Mucosa of stomach (tissue), 1 donor: ENCODE measurements around the gene SHISA6.

ENCODE experiments used
- H3K27me3 ChIP-seq: one replicate; pipeline ENCODE4 v1.7.0; 2013; ENCODE audit warnings: mild to moderate bottlenecking, low read length; ENCODE audit not compliant: control insufficient read depth, insufficient read depth
- H3K36me3 ChIP-seq: one replicate; pipeline ENCODE4 v1.7.0; 2013; ENCODE audit warnings: low read length; ENCODE audit not compliant: control insufficient read depth, insufficient read depth
- H3K4me1 ChIP-seq: one replicate; pipeline ENCODE4 v1.7.0; 2013; ENCODE audit warnings: mild to moderate bottlenecking, low read length; ENCODE audit not compliant: control insufficient read depth, insufficient read depth
- H3K4me3 ChIP-seq: one replicate; pipeline ENCODE4 v1.7.0; 2013; ENCODE audit warnings: low read length
- H3K9ac ChIP-seq: one replicate; pipeline ENCODE4 v1.7.0; 2013; ENCODE audit warnings: mild to moderate bottlenecking, low read length, moderate library complexity
- H3K9me3 ChIP-seq: one replicate; pipeline ENCODE4 v1.7.0; 2013; ENCODE audit warnings: mild to moderate bottlenecking, low read length, moderate library complexity; ENCODE audit not compliant: control insufficient read depth
- donor health status: Pancreatic carcinoma.

Gene SHISA6

DNA sequence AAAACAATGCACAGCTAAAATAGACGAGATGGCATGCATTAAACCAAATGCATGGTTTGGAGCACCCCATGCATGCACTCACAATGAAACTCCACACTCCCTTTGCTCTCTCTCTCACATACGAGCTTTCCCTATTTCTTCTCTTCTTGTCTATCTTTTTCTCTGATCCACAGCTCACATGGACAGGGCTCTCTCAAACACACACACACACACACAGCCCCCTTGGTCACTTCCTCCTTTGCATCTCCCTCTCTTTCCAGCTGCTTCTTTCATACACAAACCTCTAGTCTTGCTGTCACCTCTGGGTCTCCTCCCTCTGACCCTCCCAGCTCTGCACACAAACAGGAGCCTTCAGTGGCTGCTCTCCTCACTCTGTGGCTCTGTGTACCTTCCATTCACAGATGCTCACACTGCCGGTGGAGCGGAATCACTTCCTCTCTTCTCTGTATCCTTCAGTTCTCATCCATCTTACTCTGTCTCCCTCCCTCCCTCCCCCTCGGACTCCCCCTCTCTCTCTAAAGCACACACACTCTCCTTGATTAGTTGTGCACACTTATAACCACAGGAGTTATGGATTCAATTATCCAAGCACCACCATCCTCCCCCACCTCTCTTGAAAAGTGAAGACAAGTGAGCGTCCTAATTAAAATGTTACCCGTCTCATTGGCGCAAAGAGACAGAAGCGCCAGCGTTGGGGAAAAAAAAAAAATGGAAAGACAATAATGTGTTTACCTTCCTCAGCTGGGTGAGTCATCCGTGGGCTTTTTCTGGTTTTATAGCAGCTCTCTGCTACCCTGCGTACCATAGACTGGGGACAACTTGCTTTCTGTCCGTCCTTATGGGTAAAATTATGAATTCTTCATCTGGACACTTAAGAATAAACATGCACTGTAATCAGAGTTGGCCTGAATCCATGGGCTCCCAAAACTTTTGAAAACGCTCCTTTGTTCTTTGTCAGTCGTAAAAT, 90.8 kb downstream of the SHISA6 start:
- H3K4me1 ChIP-seq = no peaks in the 10 kb centered on the region
- no peaks in the 10 kb centered on the region for H3K36me3 ChIP-seq
- H3K9me3 ChIP-seq = no peaks in the 10 kb centered on the region
- H3K9ac ChIP-seq = no peak overlapping the region
- H3K4me3 ChIP-seq = no peak overlapping the region
- no peaks in the 10 kb centered on the region for H3K27me3 ChIP-seq

DNA sequence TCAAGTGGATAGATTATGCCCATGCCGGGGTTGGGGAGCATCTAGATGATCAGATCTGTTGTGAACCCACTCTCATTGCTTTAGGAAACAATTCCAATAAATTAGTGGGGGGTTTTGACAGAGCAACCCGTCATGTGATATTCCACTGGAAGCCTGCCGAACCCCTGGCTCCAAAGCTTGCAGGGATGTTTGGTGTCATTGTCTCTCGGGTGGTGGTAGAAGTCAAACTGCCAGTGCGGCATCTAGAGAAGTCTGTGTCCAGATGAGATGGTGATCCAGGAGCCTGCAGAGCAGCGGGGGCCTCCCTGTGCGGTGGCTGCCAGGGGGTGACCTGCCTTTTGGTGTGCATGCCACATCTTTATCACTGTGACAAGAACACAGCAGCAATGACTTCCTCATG, 91.7 kb downstream of the SHISA6 start:
- H3K4me1 ChIP-seq = no peaks in the 10 kb centered on the region
- no peaks in the 10 kb centered on the region for H3K36me3 ChIP-seq
- H3K9me3 ChIP-seq = no peaks in the 10 kb centered on the region
- no peak overlapping the region for H3K4me3 ChIP-seq
- H3K9ac ChIP-seq = no peak overlapping the region
- H3K27me3 ChIP-seq = no peaks in the 10 kb centered on the region

DNA sequence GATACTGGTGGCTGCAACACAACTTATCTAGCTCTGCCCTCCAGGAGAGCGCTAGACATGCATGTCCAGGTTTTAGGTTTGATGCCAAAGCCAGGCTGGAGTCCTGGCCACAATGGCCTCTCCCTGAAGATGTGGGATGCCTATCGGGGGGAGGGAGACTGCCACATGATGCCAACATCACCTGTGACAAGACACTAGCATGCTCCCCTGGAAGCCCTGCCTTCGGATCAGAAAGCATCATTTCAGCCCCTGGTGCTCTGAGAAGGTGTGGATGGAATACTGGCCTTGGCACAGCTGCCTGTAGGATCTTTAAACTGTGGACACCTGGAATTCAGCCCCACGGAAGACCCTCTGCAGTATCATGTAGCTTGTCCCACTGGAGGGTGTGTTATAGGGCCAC, 93.5 kb downstream of the SHISA6 start:
- Histone ChIP-seq H3K27me3 (no peaks in the 10 kb centered on the region), H3K4me3 (no peak overlapping the region), H3K36me3 (no peaks in the 10 kb centered on the region), H3K9me3 (no peaks in the 10 kb centered on the region), H3K4me1 (no peaks in the 10 kb centered on the region), H3K9ac (no peak overlapping the region)

DNA sequence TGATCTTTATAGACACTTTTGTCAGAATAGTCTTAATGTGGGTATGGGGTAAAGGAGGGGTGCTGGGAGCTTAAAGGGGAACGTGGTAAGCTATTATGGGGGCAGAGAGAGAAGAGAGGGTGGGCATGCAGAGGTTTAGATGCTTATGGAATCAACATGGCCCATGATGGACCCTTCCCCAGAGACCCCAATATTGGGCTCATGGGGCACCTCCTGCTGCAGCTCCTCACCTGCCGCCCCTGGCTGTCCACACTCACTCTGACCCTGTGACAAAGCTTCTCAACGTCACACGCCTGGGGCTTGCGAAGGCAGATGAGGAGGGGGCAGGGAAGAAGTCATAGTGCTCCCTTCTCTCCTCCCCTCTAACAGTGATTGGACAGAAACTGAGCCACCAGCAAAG, 95.3 kb downstream of the SHISA6 start:
- Histone ChIP-seq H3K9ac (no peak overlapping the region), H3K4me1 (no peaks in the 10 kb centered on the region), H3K4me3 (no peak overlapping the region), H3K27me3 (no peaks in the 10 kb centered on the region), H3K9me3 (no peaks in the 10 kb centered on the region), H3K36me3 (no peaks in the 10 kb centered on the region)

DNA sequence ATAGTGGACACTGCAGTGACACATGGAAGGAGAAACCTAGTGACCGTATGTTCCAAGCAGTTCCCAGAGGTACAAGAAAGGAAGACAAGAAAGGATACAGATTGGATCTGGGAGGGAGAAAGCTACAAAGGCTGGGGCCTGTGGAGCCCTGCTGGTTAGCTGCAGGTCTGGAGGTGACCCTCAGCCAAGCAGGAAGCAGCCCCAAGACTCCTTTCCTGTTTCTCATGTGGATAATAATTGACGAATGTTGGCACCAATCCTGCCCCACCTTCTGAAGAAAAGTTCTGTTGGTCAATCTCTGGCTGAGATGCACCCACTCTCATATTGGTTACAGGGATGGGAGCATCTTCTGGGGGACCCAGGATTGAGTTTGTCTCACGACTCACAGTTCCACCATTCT, 99.8 kb downstream of the SHISA6 start:
- Histone ChIP-seq H3K9me3 (no peaks in the 10 kb centered on the region), H3K9ac (no peak overlapping the region), H3K36me3 (no peaks in the 10 kb centered on the region), H3K27me3 (no peaks in the 10 kb centered on the region), H3K4me3 (no peak overlapping the region), H3K4me1 (no peaks in the 10 kb centered on the region)

DNA sequence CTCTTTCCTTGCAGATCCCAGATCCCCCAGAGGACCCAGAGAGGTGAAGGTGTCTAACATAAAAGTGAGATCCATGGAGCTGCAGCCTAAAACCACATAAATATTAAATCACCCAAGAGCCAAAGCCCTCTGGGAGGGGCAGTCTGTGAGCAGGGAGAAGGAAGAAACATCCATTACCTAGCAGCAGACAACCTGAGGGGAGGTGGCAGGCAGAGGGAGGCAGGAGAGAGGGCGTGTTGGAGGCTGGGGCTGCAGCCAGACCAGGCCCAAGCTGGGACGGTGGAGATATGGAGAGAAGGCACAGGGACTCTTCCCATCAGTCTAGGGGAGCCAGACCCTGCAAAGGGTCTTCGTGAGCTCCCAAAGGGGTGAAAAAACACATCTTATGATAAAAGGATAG, 101.1 kb downstream of the SHISA6 start:
- no peak overlapping the region for H3K4me3 ChIP-seq
- H3K36me3 ChIP-seq = no peaks in the 10 kb centered on the region
- H3K9me3 ChIP-seq = no peaks in the 10 kb centered on the region
- no peaks in the 10 kb centered on the region for H3K27me3 ChIP-seq
- H3K9ac ChIP-seq = no peak overlapping the region
- no peaks in the 10 kb centered on the region for H3K4me1 ChIP-seq

DNA sequence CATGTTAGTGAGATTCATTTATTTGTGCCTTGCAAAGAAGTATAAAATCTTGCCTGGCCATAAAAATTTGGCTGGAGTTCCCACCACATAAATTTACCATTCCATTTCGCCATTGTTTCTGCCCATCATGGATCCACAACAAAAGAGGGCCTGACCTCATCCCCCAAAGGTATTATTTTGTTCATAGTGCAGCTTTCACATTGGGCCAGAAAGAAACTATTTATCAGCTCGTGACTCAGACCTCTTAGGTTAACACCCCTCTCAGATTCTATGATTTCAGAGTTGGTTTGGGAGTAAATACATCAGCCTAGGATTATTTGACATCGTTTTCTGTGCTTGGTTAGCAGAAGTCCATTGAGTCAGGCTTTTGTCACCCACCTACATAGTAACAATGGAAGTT, 108.1 kb downstream of the SHISA6 start:
- H3K9ac ChIP-seq = no peak overlapping the region

DNA sequence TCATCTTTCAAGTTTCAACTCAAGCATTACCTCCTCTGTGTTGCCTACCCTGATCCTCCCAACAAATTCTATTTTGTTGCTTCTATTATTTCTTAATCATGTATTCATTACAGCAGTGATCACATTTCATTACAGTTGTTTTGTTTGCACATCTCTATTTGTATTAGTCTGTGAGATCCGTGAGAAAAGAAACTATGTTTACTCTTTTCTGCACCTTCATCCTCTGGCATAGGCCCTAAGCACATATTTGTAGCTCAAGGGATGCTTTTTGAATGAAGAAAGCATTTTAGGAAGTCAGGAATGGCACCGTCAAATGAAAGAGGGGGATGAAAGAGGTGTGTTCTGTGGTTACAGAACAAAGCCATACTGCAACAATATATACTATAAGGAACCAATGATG, 110.5 kb downstream of the SHISA6 start:
- Histone ChIP-seq H3K4me3 (no peak overlapping the region), H3K36me3 (no peaks in the 10 kb centered on the region), H3K4me1 (no peaks in the 10 kb centered on the region), H3K27me3 (no peaks in the 10 kb centered on the region), H3K9me3 (no peaks in the 10 kb centered on the region), H3K9ac (no peak overlapping the region)

More for the DNA sequence above, 108.1 kb downstream of the SHISA6 start:
- Histone ChIP-seq H3K27me3 (no peaks in the 10 kb centered on the region), H3K4me1 (no peaks in the 10 kb centered on the region), H3K4me3 (no peak overlapping the region), H3K36me3 (no peaks in the 10 kb centered on the region), H3K9me3 (no peaks in the 10 kb centered on the region)

DNA sequence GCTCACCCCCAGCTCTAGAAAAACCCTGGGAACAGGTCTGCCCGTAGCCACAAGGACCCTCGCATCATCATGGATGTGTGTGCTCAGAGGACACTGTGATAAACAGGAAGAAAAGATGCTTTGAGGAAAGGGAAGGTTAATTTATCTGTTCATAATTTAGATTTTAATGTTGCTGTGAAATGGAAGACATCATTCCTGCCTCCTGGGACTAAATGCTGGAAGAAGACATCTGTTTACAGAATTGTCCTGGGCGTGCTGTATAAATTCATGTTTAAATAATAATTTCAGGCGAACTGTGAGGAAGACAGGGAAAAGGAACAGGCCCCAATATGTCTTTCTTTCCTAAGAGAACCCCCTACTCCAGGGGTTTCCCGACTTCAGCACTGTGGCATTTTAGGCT, 112.6 kb downstream of the SHISA6 start:
- no peaks in the 10 kb centered on the region for H3K4me1 ChIP-seq
- no peaks in the 10 kb centered on the region for H3K9me3 ChIP-seq
- no peak overlapping the region for H3K4me3 ChIP-seq
- no peak overlapping the region for H3K9ac ChIP-seq
- H3K36me3 ChIP-seq = no peaks in the 10 kb centered on the region
- H3K27me3 ChIP-seq = no peaks in the 10 kb centered on the region

DNA sequence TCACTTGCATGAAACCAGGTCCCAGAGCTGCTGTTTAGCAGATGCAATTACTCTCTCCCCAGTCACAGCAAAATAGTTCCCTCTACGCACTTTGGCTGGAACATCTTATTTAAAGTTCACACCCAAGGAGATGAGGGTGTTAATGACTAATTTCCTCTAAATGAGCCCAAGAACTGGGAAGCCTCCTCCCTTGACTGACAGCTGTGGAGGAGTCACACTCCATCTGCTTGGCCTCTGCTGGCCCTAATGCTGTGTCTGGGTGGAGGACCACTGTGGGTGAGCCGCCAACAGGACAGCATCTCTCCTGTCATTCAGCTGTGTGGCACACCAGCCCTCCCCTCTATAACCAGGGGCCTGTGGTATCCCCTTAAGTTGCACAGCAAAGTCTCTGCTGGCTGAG, 115.4 kb downstream of the SHISA6 start:
- Histone ChIP-seq H3K9me3 (no peaks in the 10 kb centered on the region), H3K9ac (no peak overlapping the region), H3K36me3 (no peaks in the 10 kb centered on the region), H3K27me3 (no peaks in the 10 kb centered on the region), H3K4me1 (no peaks in the 10 kb centered on the region), H3K4me3 (no peak overlapping the region)

DNA sequence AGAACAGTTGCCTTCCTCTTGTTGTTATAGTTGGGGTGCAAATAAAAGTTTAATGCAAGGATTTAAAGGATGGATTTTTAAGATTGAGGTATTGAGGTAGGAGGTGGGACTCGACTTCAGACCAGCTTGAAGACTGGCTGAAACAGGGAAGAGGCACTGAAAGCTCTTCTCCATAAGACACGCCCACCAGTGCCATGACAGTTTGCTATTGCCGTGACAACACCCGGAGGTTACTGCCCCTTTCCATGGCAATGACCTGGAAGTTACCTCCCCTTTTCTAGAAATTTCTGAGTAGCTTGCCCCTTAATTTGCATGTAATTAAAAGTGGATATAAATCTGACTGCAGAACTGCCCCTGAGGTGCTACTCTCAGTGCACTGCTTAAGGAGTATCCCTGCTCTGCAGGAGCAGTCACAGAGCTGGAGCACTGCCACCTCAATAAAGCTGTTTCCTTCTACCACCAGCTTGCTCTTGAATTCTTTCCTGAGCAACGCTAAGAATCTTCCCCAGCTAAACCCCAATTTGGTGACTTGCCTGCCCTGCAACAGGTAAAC, 122.6 kb downstream of the SHISA6 start:
- no peak overlapping the region for H3K4me3 ChIP-seq
- H3K9me3 ChIP-seq = no peaks in the 10 kb centered on the region

DNA sequence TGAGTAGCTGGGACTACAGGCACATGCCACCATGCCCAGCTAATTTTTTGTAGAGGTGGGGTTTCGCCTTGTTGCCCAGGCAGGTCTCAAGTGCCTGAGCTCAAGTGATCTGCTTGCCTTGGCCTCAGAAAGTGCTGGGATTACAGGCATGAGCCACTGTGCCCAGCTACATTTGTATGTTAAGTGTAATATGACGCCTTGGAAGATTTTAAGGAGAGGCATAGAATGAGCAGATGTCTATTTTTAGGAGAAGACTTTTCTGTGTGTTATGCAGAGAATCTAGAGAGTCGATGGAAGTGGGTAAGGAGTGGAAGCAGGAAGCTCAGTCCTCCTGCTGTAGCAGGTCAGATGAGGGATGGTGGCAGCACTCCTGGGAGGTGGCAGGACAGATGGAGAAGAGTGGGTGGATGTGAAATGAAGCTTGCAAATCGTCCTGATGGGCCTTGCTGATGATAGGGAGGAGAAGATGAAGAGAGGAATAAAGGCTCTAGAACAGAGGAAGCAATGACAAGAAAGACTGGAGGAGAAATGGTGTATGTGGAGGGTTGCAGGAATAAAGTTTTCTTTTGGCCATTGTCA, 125.3 kb downstream of the SHISA6 start:
- Histone ChIP-seq H3K36me3 (no peaks in the 10 kb centered on the region), H3K9ac (no peak overlapping the region), H3K9me3 (no peaks in the 10 kb centered on the region), H3K4me1 (no peaks in the 10 kb centered on the region), H3K27me3 (no peaks in the 10 kb centered on the region), H3K4me3 (no peak overlapping the region)

More for the DNA sequence above, 122.6 kb downstream of the SHISA6 start:
- no peaks in the 10 kb centered on the region for H3K36me3 ChIP-seq
- no peaks in the 10 kb centered on the region for H3K4me1 ChIP-seq
- no peak overlapping the region for H3K9ac ChIP-seq
- H3K27me3 ChIP-seq = no peaks in the 10 kb centered on the region
